C4-2B (cell line): ENCODE measurements around the gene ESPN.
"Not testable (repeated sequence)": the region's sequence is repeated elsewhere in the genome, so short reads cannot be mapped to it uniquely, and the experiment has no call there.

Source experiments
- ZFX ChIP-seq: fragments of 450-650 bp; IDR thresholded peaks from 2 replicates; pipeline ENCODE4 v1.6.1; 2017
- TF ChIP-seq, protein P1 (sequence below): fragments of 450-650 bp; conservative IDR thresholded peaks from 2 replicates; pipeline ENCODE4 v1.5.1; 2017; ENCODE audit warnings: mild to moderate bottlenecking

GRCh38 chr1:6395781-6396244 is 28.8 kb upstream of the ESPN start:
- TF ChIP-seq, protein P1, sequence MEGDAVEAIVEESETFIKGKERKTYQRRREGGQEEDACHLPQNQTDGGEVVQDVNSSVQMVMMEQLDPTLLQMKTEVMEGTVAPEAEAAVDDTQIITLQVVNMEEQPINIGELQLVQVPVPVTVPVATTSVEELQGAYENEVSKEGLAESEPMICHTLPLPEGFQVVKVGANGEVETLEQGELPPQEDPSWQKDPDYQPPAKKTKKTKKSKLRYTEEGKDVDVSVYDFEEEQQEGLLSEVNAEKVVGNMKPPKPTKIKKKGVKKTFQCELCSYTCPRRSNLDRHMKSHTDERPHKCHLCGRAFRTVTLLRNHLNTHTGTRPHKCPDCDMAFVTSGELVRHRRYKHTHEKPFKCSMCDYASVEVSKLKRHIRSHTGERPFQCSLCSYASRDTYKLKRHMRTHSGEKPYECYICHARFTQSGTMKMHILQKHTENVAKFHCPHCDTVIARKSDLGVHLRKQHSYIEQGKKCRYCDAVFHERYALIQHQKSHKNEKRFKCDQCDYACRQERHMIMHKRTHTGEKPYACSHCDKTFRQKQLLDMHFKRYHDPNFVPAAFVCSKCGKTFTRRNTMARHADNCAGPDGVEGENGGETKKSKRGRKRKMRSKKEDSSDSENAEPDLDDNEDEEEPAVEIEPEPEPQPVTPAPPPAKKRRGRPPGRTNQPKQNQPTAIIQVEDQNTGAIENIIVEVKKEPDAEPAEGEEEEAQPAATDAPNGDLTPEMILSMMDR: not testable (repeated sequence)
- TF ChIP-seq ZFX: not testable (repeated sequence)
